ENCODE measurements around the gene PLSCR3. TPM values are rescaled to one million over a fixed set of nuclear protein-coding genes. Genes with fewer than 3 reads are reported as not detected.
"Not testable (repeated sequence)": the region's sequence is repeated elsewhere in the genome, so short reads cannot be mapped to it uniquely, and the experiment has no call there.

The PLSCR3 gene
- total RNA-seq, 1 experiment from 2014 or later, result 8.3 TPM

DNA sequence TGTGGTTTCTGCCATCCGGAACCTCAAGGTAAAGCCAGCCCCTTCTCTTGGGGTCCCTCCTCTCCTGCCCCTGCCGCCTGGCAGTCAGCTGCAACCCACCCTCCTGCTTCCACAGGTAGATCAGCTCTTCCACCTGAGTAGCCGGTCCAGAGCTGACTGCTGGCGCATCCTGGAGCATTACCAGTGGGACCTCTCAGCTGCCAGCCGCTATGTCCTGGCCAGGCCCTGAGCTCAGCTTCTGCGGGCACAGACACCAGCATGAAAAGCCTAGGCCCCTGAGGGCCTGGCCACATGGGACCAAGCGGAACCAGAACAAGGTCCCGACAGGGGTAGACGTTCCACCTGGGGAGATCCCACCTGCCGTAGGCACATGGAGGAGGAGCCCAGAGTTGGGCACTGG is 5.5 kb downstream of the PLSCR3 start:
- in situ Hi-C loops (cut with HindIII; ENCODE audit: low sequenced_read_pairs), result loop anchor here (25.0 kb wide), 1 partner anchor 98 kb away; the partner anchor contains the start of genes POLR2A, SLC35G6 and ZBTB4
- no peak for DNase-seq (ENCODE audit: low spot score)

- no peak for DNase-seq (ENCODE audit: low spot score)
- in situ Hi-C loops (cut with HindIII; ENCODE audit: low sequenced_read_pairs), result loop anchor here (25.0 kb wide), 1 partner anchor 103 kb away; the partner anchor contains the start of genes POLR2A, SLC35G6 and ZBTB4
Measured at GRCh38 chr17:7384489-7385081, 9.7 kb downstream of the PLSCR3 start.

DNA sequence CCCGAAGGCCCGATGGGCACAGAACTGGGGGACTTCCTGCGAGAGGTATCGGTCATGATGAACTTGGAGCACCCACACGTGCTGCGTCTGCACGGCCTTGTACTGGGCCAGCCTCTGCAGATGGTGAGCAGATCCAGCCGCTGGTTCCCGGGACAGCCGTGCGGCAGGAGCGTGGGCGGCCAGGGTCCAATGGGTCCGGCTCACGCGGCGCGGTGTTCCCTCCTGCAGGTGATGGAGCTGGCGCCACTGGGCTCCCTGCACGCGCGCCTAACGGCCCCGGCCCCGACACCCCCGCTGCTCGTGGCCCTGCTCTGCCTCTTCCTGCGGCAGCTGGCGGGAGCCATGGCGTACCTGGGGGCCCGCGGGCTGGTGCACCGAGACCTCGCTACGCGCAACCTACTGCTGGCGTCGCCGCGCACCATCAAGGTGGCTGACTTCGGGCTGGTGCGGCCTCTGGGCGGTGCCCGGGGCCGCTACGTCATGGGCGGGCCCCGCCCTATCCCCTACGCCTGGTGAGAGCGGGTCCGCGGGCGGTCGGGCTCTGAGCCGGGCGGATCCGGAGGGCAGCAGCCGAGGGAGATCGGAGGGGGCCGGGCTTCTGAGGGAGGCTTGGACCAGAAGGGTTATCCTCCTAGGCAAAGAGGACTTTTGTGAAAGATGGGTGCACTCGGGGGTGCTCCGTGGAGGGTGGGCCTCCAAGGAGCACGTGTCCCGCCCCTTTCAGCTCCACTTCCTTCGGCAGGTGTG is 10.4 kb downstream of the PLSCR3 start:
- DNase-seq (ENCODE audit: low spot score), result peak; percentile 77

GRCh38 chr17:7383371-7383741 is 11.0 kb downstream of the PLSCR3 start:
- DNase-seq (ENCODE audit: low spot score), result no peak
- in situ Hi-C loops (cut with HindIII; ENCODE audit: low sequenced_read_pairs), result loop anchor here (25.0 kb wide), 1 partner anchor 104 kb away; the partner anchor contains the start of genes POLR2A, SLC35G6 and ZBTB4

More for the DNA sequence above, 10.4 kb downstream of the PLSCR3 start:
- in situ Hi-C loops (cut with HindIII; ENCODE audit: low sequenced_read_pairs), result loop anchor here (25.0 kb wide), 1 partner anchor 103 kb away; the partner anchor contains the start of genes POLR2A, SLC35G6 and ZBTB4

DNA sequence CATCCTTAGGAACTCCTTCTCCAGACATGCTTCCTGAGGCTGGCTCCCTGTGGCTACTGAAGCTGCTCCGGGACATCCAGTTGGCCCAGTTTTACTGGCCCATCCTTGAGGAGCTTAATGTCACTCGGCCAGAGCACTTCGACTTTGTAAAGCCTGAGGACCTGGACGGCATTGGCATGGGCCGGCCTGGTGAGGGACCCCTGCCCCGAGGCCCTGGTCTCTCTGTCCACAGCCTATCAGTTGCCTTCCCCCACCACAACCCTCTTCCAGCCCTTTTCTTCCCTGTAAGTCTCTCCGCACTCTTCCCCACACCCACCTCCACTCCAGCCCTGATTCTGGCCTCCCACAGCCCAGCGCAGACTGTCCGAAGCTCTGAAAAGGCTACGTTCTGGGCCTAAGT is 11.4 kb downstream of the PLSCR3 start:
- in situ Hi-C loops (cut with HindIII; ENCODE audit: low sequenced_read_pairs), result loop anchor here (25.0 kb wide), 1 partner anchor 104 kb away; the partner anchor contains the start of genes POLR2A, SLC35G6 and ZBTB4
- no peak for DNase-seq (ENCODE audit: low spot score)

DNA sequence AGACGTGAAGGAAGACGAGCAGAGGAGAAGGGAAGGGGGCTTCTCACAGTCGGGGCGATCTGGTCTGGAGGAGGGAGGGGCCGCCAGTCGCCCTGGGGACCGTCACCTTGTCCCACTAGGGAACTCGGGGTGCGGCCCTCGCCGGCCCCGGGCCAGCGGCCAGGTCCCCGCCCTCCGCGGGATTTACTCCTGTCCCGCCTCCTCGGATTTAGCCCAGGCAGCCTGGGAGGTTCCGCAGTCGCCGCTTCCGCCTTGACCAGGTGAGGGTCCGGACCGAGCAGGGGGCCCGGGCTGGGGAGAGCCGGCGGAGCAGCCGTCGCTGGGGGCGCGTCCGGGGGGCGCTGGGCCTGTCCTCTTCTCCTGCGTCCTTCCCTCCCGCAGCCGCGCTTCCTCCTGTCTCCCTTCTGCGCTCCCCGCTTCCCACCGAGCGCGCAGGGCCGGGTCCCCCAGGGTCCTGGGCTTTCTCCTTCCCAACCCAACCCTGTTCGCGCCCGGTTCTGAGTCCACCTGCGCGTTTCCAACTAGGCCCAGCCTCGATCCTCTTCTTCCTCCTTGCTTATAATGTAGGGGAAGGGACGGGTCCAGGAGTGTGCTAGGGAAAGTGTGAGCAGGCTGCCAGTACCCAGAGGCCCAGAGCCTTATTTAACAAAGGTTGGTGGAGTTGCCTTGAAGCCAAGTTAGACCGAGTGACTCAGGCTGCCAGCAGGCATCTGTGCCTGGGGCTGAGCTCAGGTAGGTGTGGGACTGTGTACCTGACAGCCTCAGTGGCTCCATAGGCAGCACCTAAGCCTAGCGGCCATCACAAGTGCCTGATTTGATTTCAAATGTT is 13.3 kb downstream of the PLSCR3 start, which contains the start of gene TNK1:
TNK1 (plus strand) TSS at position 235 of the 829 bp plus-strand sequence. CDS start 1,838 bp downstream, outside the sequence.
- peak; percentile 69 for DNase-seq (ENCODE audit: low spot score)
- in situ Hi-C loops (cut with HindIII; ENCODE audit: low sequenced_read_pairs), result loop anchor here (25.0 kb wide), 1 partner anchor 106 kb away; the partner anchor contains the start of genes POLR2A, SLC35G6 and ZBTB4

- peak; percentile 50 for DNase-seq (ENCODE audit: low spot score)
- in situ Hi-C loops (cut with HindIII; ENCODE audit: low sequenced_read_pairs), result loop anchor here (25.0 kb wide), 1 partner anchor 107 kb away; the partner anchor contains the start of genes POLR2A, SLC35G6 and ZBTB4
Measured at GRCh38 chr17:7380321-7380720, 14.0 kb downstream of the PLSCR3 start.

- DNase-seq (ENCODE audit: low spot score), result no peak
- in situ Hi-C loops (cut with HindIII; ENCODE audit: low sequenced_read_pairs), result loop anchor here (25.0 kb wide), 1 partner anchor 108 kb away; the partner anchor contains the start of genes POLR2A, SLC35G6 and ZBTB4
Measured at GRCh38 chr17:7379134-7379533, 15.2 kb downstream of the PLSCR3 start.

- in situ Hi-C loops (cut with HindIII; ENCODE audit: low sequenced_read_pairs), result no loop called here
- no peak for DNase-seq (ENCODE audit: low spot score)
Measured at GRCh38 chr17:7374353-7374752, 20.0 kb downstream of the PLSCR3 start.

- in situ Hi-C loops (cut with HindIII; ENCODE audit: low sequenced_read_pairs), result no loop called here
- no peak for DNase-seq (ENCODE audit: low spot score)
Measured at GRCh38 chr17:7370853-7371252, 23.5 kb downstream of the PLSCR3 start.

DNA sequence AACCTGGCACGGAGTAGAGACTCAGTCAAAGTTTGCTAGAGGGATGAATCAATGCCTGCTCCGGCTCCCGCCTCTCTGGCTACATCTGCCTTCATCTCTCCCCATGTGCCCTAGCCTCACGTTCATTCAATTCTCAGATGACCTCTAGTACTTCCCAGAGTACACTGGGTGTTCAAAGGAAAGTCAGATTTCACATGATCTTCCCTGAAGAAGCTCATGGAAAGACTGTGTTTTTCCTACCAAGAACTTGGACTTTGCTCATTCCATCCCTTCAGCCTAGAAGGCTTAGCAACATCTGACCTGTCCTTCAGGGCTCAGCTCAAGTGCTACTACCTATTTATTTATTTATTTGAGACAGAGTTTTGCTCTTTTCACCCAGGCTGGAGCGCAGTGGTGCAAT is 24.5 kb downstream of the PLSCR3 start:
- DNase-seq (ENCODE audit: low spot score), result no peak
- in situ Hi-C loops (cut with HindIII; ENCODE audit: low sequenced_read_pairs), result no loop called here

DNA sequence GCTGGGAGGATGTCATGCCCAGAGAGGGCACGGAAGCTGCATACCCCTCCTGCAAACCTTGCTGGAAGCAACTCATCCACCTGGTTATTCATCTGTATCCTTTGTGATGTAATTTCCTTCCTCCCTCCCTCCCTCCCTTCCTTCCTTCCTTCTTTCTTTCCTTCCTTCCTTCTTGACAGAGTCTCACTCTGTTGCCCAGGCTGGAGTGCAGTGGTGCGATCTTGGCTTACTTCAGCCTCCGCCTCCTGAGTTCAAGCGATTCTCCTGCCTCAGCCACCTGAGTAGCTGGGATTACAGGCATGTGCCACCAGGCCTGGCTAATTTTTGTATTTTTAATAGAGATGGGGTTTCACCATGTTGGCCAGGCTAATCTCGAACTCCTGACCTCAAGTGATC is 25.7 kb downstream of the PLSCR3 start:
- DNase-seq (ENCODE audit: low spot score); in situ Hi-C loops (cut with HindIII; ENCODE audit: low sequenced_read_pairs): not testable (repeated sequence)

DNA sequence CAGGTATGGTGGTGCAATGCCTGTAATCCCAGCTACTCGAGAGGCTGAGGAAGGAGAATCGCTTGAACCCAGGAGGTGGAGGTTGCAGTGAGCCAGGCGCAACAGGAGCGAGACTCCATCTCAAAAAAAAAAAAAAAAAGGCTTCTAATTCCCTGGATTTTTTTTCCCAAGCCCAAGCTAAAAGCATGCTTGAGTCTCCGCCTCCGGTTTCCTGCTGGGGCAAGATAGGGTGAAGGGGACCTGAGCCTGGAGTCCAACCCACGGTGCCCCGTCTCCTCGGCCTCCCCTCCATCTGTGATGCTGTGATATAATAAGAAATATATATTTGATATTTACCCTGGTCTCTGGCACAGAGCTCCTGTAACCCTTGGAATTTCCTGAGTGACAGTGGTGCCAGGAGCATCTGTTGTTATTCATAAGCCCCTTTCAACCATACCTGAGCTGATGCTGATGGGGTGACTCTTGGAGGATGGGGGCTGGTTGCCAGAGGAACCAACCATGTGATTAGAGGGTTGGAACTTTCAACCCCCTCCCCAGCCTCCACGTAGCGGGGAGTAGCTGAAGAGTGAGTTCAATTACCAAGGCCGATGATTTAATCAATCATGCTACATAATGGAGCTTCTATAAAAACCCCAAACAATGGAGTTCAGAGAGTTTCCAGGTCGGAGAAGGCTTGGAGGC is 26.3 kb downstream of the PLSCR3 start:
- no peak for DNase-seq (ENCODE audit: low spot score)
- in situ Hi-C loops (cut with HindIII; ENCODE audit: low sequenced_read_pairs), result no loop called here

DNA sequence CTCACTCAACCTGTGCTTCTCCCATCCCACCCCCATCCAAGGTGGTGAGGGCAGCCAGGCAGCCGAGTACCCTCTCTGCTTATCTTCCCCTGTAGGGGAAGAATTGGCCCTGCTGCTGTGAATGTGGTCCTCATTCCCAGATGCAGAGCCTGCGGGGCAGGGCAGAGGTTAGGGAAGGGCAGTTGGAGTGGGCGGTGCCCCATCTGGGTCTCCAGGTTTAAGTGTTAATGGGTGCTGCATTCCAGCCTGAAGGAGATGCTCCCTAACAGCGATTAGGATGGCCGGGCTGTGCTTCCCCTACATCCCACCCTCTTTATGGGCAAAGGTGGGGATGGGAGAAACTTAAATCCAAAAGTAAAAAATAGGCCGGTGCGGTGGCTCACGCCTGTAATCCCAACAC is 27.2 kb downstream of the PLSCR3 start:
- in situ Hi-C loops (cut with HindIII; ENCODE audit: low sequenced_read_pairs), result no loop called here
- no peak for DNase-seq (ENCODE audit: low spot score)

GRCh38 chr17:7365963-7366362 is 28.4 kb downstream of the PLSCR3 start:
- in situ Hi-C loops (cut with HindIII; ENCODE audit: low sequenced_read_pairs); DNase-seq (ENCODE audit: low spot score): not testable (repeated sequence)

DNA sequence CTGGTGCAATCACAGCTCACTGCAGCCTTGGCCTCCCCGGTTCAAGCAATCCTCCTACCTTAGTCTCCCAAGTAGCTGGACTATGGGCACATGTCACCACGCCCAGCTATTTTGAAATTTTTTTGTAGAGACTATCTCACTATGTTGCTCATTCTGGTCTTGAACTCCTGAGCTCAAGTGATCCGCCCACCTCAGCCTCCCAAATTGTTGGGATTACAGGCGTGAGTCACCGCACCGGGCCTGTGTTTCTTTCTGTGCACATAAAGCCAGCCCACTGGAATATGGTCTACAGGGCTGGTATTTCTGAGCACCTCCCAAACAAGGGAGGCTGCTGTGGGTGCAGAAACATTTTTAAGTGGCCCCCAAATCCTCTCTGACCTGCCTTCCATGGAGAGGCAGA is 31.0 kb downstream of the PLSCR3 start:
- in situ Hi-C loops (cut with HindIII; ENCODE audit: low sequenced_read_pairs), result no loop called here

DNA sequence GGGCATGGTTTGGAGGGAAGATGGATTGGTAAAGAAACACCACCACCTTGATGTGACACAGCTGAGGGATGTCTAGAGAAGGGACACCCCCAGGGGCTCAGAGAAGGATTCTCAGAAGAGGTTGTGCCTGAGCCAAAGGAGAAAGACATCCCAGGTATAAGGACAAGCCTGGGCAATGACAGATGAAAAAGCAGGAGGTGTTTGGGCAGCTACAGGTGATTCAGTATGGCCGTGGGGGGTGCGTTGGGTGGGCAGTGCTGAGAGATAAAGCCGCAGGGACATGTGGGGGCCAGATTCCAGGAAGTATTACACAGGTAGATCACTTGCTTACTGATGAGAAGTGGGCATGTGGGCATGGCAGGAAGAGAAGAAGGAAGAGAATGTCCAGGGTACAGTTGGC is 32.4 kb downstream of the PLSCR3 start:
- in situ Hi-C loops (cut with HindIII; ENCODE audit: low sequenced_read_pairs), result no loop called here
- no peak for DNase-seq (ENCODE audit: low spot score)

More for the DNA sequence above, 31.0 kb downstream of the PLSCR3 start:
- DNase-seq (ENCODE audit: low spot score), result no peak

GRCh38 chr17:7357381-7357780 is 36.9 kb downstream of the PLSCR3 start:
- in situ Hi-C loops (cut with HindIII; ENCODE audit: low sequenced_read_pairs), result no loop called here

GRCh38 chr17:7356756-7357155 is 37.6 kb downstream of the PLSCR3 start:
- DNase-seq (ENCODE audit: low spot score), result no peak
- in situ Hi-C loops (cut with HindIII; ENCODE audit: low sequenced_read_pairs), result no loop called here

More at GRCh38 chr17:7357381-7357780, 36.9 kb downstream of the PLSCR3 start:
- DNase-seq (ENCODE audit: low spot score), result no peak
